Activated CD8-positive, alpha-beta memory T cell treated with anti-CD3 and anti-CD28 coated beads for 48 hours (primary cell): ENCODE results near the gene ADCY7.

ENCODE experiments used
- DNase-seq, 3 experiments: peaks; one replicate each; pipeline ENCODE4 v3.0.0-alpha.2; 2020; ENCODE audit warnings: low read depth in 2 of 3, low spot score in 2 of 3

Gene ADCY7

GRCh38 chr16:50310308-50311133, 44.2 kb downstream of the ADCY7 start:
- DNase-seq = no peak

DNA sequence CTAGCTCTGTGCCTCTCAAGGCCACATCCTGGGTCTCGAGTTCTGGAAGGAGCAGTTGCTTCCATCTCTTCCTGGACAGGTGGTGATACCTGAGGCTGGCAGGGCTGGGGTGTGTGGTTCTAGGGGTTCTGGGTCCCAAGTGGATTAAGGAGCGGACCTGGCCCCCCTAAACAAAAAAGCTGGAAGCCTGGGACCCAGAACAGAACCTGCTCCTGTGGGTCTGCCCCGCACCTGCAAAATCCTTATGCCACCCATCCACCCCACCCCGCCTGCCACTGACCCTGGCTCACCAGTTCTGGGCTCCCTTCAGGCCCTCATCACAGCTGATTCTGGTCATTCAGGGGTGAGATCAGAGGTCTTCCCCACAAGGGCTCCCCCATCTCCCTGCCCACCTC, 44.8 kb downstream of the ADCY7 start:
- DNase-seq = no peak

- DNase-seq = no peak
These were observed 45.6 kb downstream of the ADCY7 start for GRCh38 chr16:50311891-50312501.

GRCh38 chr16:50313596-50314478, 47.5 kb downstream of the ADCY7 start:
- DNase-seq = no peak

DNA sequence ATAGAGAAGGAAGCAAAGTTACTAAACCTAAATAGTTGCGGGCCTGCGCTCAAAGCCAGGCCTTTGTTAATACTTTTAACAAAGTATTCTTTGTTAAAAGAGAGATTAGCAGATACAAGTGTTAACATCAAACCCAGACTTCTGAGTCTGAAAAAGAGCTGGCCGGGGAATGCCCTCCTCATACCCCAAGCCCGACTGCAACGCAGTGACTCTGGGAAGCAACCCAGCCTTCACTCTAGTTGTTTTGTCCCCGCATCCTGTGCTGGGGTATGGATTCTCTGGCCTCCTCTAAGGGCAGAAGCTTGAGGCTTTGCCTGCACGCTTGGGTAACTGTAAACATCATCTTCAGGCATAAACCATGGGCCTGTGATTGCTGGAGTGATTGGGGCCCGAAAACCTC, 48.3 kb downstream of the ADCY7 start:
- no peak for DNase-seq

GRCh38 chr16:50315346-50315997, 49.1 kb downstream of the ADCY7 start:
- DNase-seq = no peak

DNA sequence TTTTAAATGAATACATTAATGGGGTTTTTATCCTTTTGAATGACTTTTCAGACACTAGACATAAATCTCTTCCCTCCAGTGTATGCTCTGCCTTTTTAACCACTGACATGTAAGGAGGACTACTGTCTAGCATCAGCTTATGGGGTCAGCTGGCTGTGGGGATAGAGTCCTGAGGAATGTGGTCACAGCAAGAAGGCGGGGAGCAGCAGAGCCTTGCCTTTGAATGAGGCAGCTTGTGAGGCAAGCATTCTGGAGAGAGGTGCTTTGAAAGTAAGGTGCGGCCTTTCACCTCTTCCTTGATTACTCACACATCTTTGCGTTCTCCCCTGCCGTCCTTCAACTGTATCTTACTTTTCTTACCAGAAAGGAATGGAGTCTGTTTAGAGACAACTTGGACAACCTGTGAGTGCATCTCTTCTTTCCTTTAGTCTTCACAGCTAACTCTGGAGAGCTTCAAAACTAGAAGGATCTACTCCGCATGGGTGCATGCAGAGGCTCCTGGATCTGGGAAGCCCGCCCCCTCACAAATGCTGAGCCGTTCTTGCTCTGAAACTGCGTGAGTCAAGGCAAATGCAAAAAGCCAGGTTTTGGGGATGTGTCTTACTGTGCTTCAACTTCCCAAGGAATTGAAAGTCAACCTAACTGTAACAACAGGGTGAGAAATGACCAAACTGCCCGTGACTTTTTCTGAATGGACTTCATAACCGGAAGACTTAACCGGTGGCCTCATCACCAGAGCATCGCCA, 49.9 kb downstream of the ADCY7 start:
- no peak for DNase-seq

GRCh38 chr16:50316848-50317630, 50.7 kb downstream of the ADCY7 start:
- no peak for DNase-seq

GRCh38 chr16:50318796-50319578, 52.6 kb downstream of the ADCY7 start:
- no peak for DNase-seq

- no peak for DNase-seq
These were observed 54.0 kb downstream of the ADCY7 start for GRCh38 chr16:50320310-50320709.

- no peak for DNase-seq
These were observed 56.0 kb downstream of the ADCY7 start for GRCh38 chr16:50322333-50322732.

DNA sequence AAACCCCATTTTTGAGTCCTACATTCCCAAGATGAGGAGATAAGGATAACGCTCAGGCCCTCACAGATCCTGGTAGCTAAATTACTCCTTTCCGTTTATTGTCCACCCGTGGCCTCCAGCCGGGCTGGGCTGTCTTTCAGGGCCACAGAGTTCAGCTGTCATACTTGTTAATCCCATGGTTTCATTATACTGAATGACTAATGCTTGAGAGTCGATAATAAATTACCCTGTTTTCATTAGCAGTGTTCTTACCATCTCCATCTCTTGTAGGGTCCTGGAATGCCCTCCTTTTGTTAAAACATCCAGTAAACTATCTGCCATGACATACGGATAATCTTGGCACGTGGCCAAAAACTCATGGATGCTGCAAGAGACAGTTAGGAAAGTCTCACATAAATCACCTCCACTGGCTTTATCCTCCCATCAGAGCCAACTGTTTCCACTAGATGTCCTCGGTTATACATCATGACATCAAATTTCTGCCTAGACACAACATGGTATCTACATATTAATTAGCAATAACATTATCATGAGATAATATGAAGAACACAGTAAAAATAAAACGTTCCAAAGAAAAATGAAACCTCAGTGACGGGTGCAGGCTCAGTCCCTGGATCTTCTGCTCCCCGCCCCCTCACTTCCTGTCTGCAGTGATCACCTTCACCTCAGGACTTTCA, 57.1 kb downstream of the ADCY7 start:
- DNase-seq = no peak

- DNase-seq = no peak
These were observed 58.0 kb downstream of the ADCY7 start for GRCh38 chr16:50324345-50324744.

DNA sequence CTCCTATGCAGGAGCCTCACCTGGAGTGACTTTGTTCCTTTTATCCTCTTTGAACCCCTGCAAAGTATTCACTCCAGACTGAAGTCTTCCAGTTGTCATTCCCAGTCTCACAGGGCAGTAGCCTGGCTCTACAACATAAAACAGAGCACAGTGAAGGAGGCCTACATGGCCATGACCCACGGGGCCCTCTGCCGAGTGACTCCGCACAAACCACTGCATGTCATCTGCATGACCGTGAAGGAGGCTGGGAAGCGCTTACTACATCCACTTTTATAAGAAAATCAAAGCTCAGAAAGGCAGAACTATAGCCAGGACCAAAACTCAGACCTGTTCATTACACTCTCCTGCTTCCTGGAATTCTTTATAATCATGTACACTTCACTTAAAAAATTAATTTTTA, 59.9 kb downstream of the ADCY7 start:
- no peak for DNase-seq

GRCh38 chr16:50326835-50327465, 60.6 kb downstream of the ADCY7 start:
- DNase-seq = no peak

DNA sequence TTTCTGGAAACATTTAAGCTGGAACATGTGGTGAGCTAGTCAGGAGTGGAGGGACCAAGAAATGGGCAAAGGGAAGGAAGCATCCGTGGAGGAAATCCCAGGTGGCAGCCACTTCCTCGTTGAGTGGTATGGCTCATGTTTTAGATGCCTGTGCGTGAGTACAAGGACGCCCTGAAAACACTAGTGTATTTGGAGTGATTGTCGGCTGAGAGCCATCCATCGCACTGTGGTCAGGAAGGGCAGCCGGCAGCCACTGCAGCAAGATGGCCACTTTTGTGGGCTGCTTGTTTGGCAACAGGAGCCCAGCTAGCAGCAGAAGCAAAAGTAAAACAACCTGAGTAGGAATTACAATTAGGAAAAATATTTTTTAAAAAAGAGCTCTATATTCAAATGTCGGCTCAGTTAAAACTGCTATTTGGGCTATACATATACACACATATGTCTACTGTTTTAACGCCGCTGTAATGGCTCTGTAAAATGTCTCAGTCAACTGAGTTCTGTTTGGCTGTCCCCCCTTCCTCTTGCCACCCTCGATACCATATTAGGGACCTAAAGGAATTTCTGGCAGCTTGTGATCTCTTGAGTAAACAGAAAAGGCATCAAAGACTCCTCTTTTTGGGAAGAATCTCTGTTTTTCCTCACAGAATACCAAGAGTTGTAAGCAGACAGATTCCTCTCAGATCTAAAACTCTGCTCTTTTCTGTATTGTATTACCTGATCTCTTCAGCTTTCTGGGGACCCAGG, 63.3 kb downstream of the ADCY7 start:
- no peak for DNase-seq

DNA sequence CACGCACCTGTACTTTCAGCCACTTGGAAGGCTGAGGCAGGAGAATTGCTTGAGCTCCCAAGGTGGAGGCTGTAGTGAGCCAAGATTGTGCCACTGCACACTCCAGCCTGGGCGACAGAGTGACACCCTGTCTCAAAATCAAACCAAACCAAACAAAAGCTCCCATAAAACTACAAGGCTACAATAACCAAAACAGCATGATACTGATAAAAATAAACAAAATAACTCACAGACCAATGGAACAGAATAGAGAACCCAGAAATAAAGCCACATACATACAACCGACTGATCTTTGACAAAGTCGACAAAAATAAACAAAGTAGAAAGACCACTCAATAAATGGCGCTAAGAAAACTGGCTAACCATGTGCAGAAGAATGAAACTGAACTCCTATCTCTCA, 65.2 kb downstream of the ADCY7 start:
- DNase-seq = no peak
